Transverse colon (tissue), 4 donors: Measurements from ENCODE around the gene CYP4F22. TPM values are rescaled to one million over a fixed set of nuclear protein-coding genes. Genes with fewer than 3 reads are reported as not detected.

Experiments used
- DNase-seq: peaks from one replicate; pipeline ENCODE4 v3.0.0-alpha.2; 2019
- H3K27ac ChIP-seq, 4 donors: fragments of 200-600 bp; sonication (generic); 2 replicates each; pipeline ENCODE4 v1.5.1; 2016 to 2018; ENCODE audit warnings: inconsistent platforms in 4 of 4
- H3K27me3 ChIP-seq: fragments of 200-600 bp; sonication (generic); 2 replicates; pipeline ENCODE4 v1.5.1; 2017; ENCODE audit warnings: inconsistent platforms
- H3K36me3 ChIP-seq, 4 donors: fragments of 200-600 bp; sonication (generic); 2 replicates each; pipeline ENCODE4 v1.5.1; 2017 to 2019; ENCODE audit warnings: inconsistent platforms in 4 of 4
- H3K4me1 ChIP-seq, 4 donors: fragments of 200-600 bp; sonication (generic); 2 replicates each; pipeline ENCODE4 v1.5.1; 2017 to 2020; ENCODE audit warnings: inconsistent platforms in 4 of 4
- H3K4me3 ChIP-seq, 4 donors: fragments of 200-600 bp; sonication (generic); 1 replicate in 1 of 4; 2 replicates in 3 of 4; pipeline versions ENCODE4 v1.5.1 to v1.6.1; 2017 to 2019; ENCODE audit warnings: inconsistent platforms in 4 of 4
- H3K9me3 ChIP-seq, 2 donors: fragments of 200-600 bp; sonication (generic); 2 replicates each; pipeline ENCODE4 v1.5.1; 2017 to 2019; ENCODE audit warnings: inconsistent platforms in 2 of 2
- CTCF ChIP-seq, 5 experiments: fragments of 200-600 bp in 3 of 5; fragments of 450-650 bp in 2 of 5; sonication (generic) in 3 of 5; IDR thresholded peaks; 1 replicate in 2 of 5; 2 replicates in 3 of 5; pipeline ENCODE4 v1.5.1; 2016 to 2017; ENCODE audit warnings: antibody characterized with exemption in 5 of 5, inconsistent platforms in 3 of 5, mild to moderate bottlenecking in 2 of 5, moderate library complexity in 1 of 5
- EP300 ChIP-seq: sonication (generic); formaldehyde crosslinking; IDR thresholded peaks from one replicate; pipeline ENCODE4 v1.6.1; 2017; ENCODE audit warnings: antibody characterized with exemption, low read depth
- POLR2A ChIP-seq: fragments of 450-650 bp; IDR thresholded peaks from one replicate; pipeline ENCODE4 v1.6.1; 2016; ENCODE audit warnings: antibody characterized with exemption, mild to moderate bottlenecking, moderate library complexity
- POLR2AphosphoS5 ChIP-seq, 3 donors: sonication (generic); formaldehyde crosslinking; IDR thresholded peaks; one replicate each; pipeline ENCODE4 v1.6.1; 2016; ENCODE audit warnings: antibody characterized with exemption in 3 of 3
- WGBS, 2 donors: methylation state at CpG; one replicate each; pipeline ENCODE4 v1.1.5; 2018; ENCODE audit warnings: low coverage in 1 of 2; 5-methylcytosine and 5-hydroxymethylcytosine counted together
- in situ Hi-C, 4 donors: fragments of 200-750 bp; cut with MboI; loops; one replicate each; pipeline versions ENCODE4 v1.15.0 to v1.15.1; 2017; ENCODE audit warnings: low sequenced_read_pairs in 3 of 4, low pct_ligation_motif_present in 1 of 4, low pct_unique_long_range_greater_than_20kb in 1 of 4
- intact Hi-C: fragments of 100-400 bp; cut with DNase I; formaldehyde crosslinking; loops from one replicate; pipeline ENCODE4 v1.15.1; 2023; ENCODE audit warnings: low total_unique reads
- total RNA-seq, 4 donors: library from RNA; depleted of rRNA; stranded (reverse); fragments of >200 nt; gene quantifications; one replicate each; pipeline ENCODE4 v1.1.0, GENCODE V29; 2016

CYP4F22 gene
- total RNA-seq, 4 donors from 2014 or later, result not detected

- no peak for DNase-seq
- no peaks in the 10 kb centered on the region for H3K36me3 ChIP-seq
- intact Hi-C loops (no loop called here), in situ Hi-C loops (no loop called here)
- no peaks in the 10 kb centered on the region for H3K9me3 ChIP-seq
- H3K4me1 ChIP-seq, result no peaks in the 10 kb centered on the region
- H3K27me3 ChIP-seq, result peaks cover 12% of the 10 kb centered on the region
- 20% methylated on average over 6 of the region's 6 CpGs; no CpG with 5 or more reads in 1 of the 2 donors for WGBS, 2 donors
- TF ChIP-seq EP300 (no peak), POLR2A (no peak), CTCF (IDR thresholded peaks at IDR 0.05) (no peak), POLR2AphosphoS5 (IDR thresholded peaks at IDR 0.05) (no peak)
- H3K27ac ChIP-seq, result no peak overlapping the region
- no peak overlapping the region for H3K4me3 ChIP-seq
Measured at GRCh38 chr19:15595069-15595468, 86.7 kb downstream of the CYP4F22 start.

Other genes with a start within 250 kb of the CYP4F22 start
- gene BRD4, start 176.0 kb upstream of the CYP4F22 start, total RNA-seq, result 10 to 100 TPM; 39.5 to 87.9 (median 61.2) TPM
- gene AKAP8, start 128.7 kb upstream of the CYP4F22 start, total RNA-seq, result 10 to 100 TPM; 21.6 to 75.2 (median 47.5) TPM
- 100 to 1,000 TPM; 112 to 329 (median 172) TPM for gene AKAP8L, start 89.5 kb upstream of the CYP4F22 start, total RNA-seq
- gene WIZ, start 58.6 kb upstream of the CYP4F22 start, total RNA-seq, result 10 to 100 TPM; 31.0 to 63.6 (median 42.0) TPM
- gene RASAL3, start 44.0 kb upstream of the CYP4F22 start, total RNA-seq, result 100 to 1,000 TPM in 1 of 4 donors, 10 to 100 TPM in 1, 1 to 10 TPM in 2; 1.9 to 117 (median 15.3) TPM
- not detected for gene PGLYRP2, start 29.0 kb upstream of the CYP4F22 start, total RNA-seq
- not detected for gene CYP4F8, start 106.7 kb downstream of the CYP4F22 start, total RNA-seq
- 10 to 100 TPM; 12.4 to 22.7 (median 16.2) TPM for gene CYP4F3, start 132.4 kb downstream of the CYP4F22 start, total RNA-seq
- 100 to 1,000 TPM; 229 to 406 (median 273) TPM for gene CYP4F12, start 164.6 kb downstream of the CYP4F22 start, total RNA-seq
- under 1 TPM in 1 of 4 donors, not detected in 3; 0.64 TPM for gene OR10H2, start 219.5 kb downstream of the CYP4F22 start, total RNA-seq
- not detected for gene OR10H3, start 229.5 kb downstream of the CYP4F22 start, total RNA-seq